ENCODE measurements around the gene TRIM14. TPM values are rescaled to one million over a fixed set of nuclear protein-coding genes. Genes with fewer than 3 reads are reported as not detected.
"Not testable (repeated sequence)": the region's sequence is repeated elsewhere in the genome, so short reads cannot be mapped to it uniquely, and the experiment has no call there.

TRIM14 gene
- total RNA-seq, 1 experiment from 2014 or later, result 20.2 TPM

- POLR2A ChIA-PET (ENCODE audit: unreplicated experiment), result no interaction called here
Observed at GRCh38 chr9:98132158-98132557, 13.1 kb upstream of the TRIM14 start.

GRCh38 chr9:98130576-98131228 lies 11.7 kb upstream of the TRIM14 start:
- ChIA-PET POLR2A (ENCODE audit: unreplicated experiment) (interaction anchor here (0.6 kb wide), 1 partner anchor 16 kb away, joined by 3 read pairs; no protein-coding TSS in a partner anchor), CTCF (no interaction called here)
- no peaks in the 10 kb centered on the region for H3F3A ChIP-seq (ENCODE audit: insufficient read depth, low read depth)
- H3K9me2 ChIP-seq (ENCODE audit: insufficient read depth), result no peaks in the 10 kb centered on the region
- no TSS peak for BruUV-seq (replicated peaks)
- no peaks in the 10 kb centered on the region for H3K27me3 ChIP-seq (ENCODE audit: insufficient read depth, low read depth)
- no peak overlapping the region for H3K27ac ChIP-seq
- no peaks in the 10 kb centered on the region for H3K79me2 ChIP-seq (ENCODE audit: low read depth)
- no peaks in the 10 kb centered on the region for H3K36me3 ChIP-seq (ENCODE audit: low read depth)
- H3K9me3 ChIP-seq (ENCODE audit: insufficient read depth, low read depth), result no peaks in the 10 kb centered on the region
- H3K4me3 ChIP-seq, result no peak overlapping the region
- TF ChIP-seq EZH2 (IDR thresholded peaks at IDR 0.05; ENCODE audit: low read depth) (no peak), CTCF (conservative IDR thresholded peaks at IDR 0.05) (no peak)
- H3K4me1 ChIP-seq (replicated peaks; ENCODE audit: insufficient read depth), result no peaks in the 10 kb centered on the region
- no peak overlapping the region for H2AFZ ChIP-seq
- no peak for DNase-seq
- H3K4me2 ChIP-seq, result no peak overlapping the region
- H4K20me1 ChIP-seq (ENCODE audit: insufficient read depth), result no peaks in the 10 kb centered on the region
- intact Hi-C loops (cut with micrococcal nuclease; ENCODE audit: unreplicated experiment), result no loop called here

More at GRCh38 chr9:98132158-98132557, 13.1 kb upstream of the TRIM14 start:
- no peaks in the 10 kb centered on the region for H3K79me2 ChIP-seq (ENCODE audit: low read depth)
- intact Hi-C loops (cut with micrococcal nuclease; ENCODE audit: unreplicated experiment), result no loop called here
- H3K4me1 ChIP-seq (replicated peaks; ENCODE audit: insufficient read depth), result no peaks in the 10 kb centered on the region
- no peaks in the 10 kb centered on the region for H4K20me1 ChIP-seq (ENCODE audit: insufficient read depth)
- no peak for TF ChIP-seq CTCF (conservative IDR thresholded peaks at IDR 0.05)
- TF ChIP-seq EZH2 (IDR thresholded peaks at IDR 0.05; ENCODE audit: low read depth), result no peak
- no peak overlapping the region for H3K4me3 ChIP-seq
- no peaks in the 10 kb centered on the region for H3K9me2 ChIP-seq (ENCODE audit: insufficient read depth)
- H3K4me2 ChIP-seq, result no peak overlapping the region
- no peak overlapping the region for H2AFZ ChIP-seq
- no peaks in the 10 kb centered on the region for H3K27me3 ChIP-seq (ENCODE audit: insufficient read depth, low read depth)
- no peak for DNase-seq
- H3K9me3 ChIP-seq (ENCODE audit: insufficient read depth, low read depth), result no peaks in the 10 kb centered on the region
- no peak overlapping the region for H3K27ac ChIP-seq
- BruUV-seq (replicated peaks), result no TSS peak
- CTCF ChIA-PET, result interaction anchor here (0.6 kb wide), 1 partner anchor 38 kb away, joined by 3 read pairs; no protein-coding TSS in a partner anchor
- H3K36me3 ChIP-seq (ENCODE audit: low read depth), result no peaks in the 10 kb centered on the region
- no peaks in the 10 kb centered on the region for H3F3A ChIP-seq (ENCODE audit: insufficient read depth, low read depth)

- CTCF ChIA-PET; H2AFZ ChIP-seq; BruUV-seq (replicated peaks); H3F3A ChIP-seq (ENCODE audit: insufficient read depth, low read depth); H4K20me1 ChIP-seq (ENCODE audit: insufficient read depth); H3K27me3 ChIP-seq (ENCODE audit: insufficient read depth, low read depth); H3K27ac ChIP-seq; H3K79me2 ChIP-seq (ENCODE audit: low read depth); H3K9me3 ChIP-seq (ENCODE audit: insufficient read depth, low read depth); H3K36me3 ChIP-seq (ENCODE audit: low read depth); H3K9me2 ChIP-seq (ENCODE audit: insufficient read depth); intact Hi-C loops (cut with micrococcal nuclease; ENCODE audit: unreplicated experiment); H3K4me1 ChIP-seq (replicated peaks; ENCODE audit: insufficient read depth); H3K4me2 ChIP-seq; H3K4me3 ChIP-seq; DNase-seq: not testable (repeated sequence)
- POLR2A ChIA-PET (ENCODE audit: unreplicated experiment), result interaction anchor here (0.6 kb wide), 1 partner anchor 597 kb away, joined by 3 read pairs; no protein-coding TSS in a partner anchor
Observed at GRCh38 chr9:98130060-98130459, 11.0 kb upstream of the TRIM14 start.
